Choroid plexus epithelial cell (primary cell): ENCODE data around the gene STRIP1.
A peak's percentile ranks its signal among the peaks of the same experiment; 100 is the strongest.
"Not testable (repeated sequence)": the region's sequence is repeated elsewhere in the genome, so short reads cannot be mapped to it uniquely, and the experiment has no call there.

Source experiments
- DNase-seq: peaks from one replicate; pipeline ENCODE4 v3.0.0-alpha.2; 2010; ENCODE audit warnings: low read depth
- H3K4me3 ChIP-seq: 2 replicates; pipeline ENCODE4 v1.5.1; 2011; ENCODE audit warnings: low read depth, mild to moderate bottlenecking, control low read depth, low read length, moderate library complexity
- CTCF ChIP-seq: conservative IDR thresholded peaks from 2 replicates; pipeline ENCODE4 v1.5.1; 2011; ENCODE audit warnings: low read depth, mild to moderate bottlenecking, control low read depth, inconsistent platforms, low read length, moderate library complexity

Gene STRIP1

DNA sequence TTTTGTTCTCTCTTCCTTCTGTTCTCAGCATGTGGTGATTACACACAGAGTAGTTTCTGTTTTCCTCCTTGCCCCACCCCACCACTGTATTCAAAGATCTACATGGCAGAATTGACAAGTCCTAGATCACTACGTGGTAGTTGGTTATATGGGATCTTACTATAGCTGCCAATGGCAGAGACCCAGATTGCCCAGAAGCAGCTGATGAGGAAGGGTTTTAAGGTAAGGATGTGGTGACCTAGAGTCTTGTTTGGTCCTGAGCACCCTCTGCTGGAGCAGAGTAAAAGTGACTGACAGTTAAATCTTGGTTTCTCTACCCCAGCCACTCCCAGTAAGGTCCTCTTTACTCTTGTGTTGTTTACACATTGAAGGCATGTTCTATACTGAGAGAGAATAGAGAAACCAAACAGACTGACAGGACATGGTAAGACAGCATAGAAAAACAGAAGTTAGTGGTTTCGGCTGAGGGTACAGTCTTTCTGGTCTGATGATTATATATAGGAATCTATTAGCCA lies 22.8 kb upstream of the STRIP1 start:
- peak; percentile 77 for TF ChIP-seq CTCF
- no peak overlapping the region for H3K4me3 ChIP-seq
- DNase-seq: peak; percentile 86

DNA sequence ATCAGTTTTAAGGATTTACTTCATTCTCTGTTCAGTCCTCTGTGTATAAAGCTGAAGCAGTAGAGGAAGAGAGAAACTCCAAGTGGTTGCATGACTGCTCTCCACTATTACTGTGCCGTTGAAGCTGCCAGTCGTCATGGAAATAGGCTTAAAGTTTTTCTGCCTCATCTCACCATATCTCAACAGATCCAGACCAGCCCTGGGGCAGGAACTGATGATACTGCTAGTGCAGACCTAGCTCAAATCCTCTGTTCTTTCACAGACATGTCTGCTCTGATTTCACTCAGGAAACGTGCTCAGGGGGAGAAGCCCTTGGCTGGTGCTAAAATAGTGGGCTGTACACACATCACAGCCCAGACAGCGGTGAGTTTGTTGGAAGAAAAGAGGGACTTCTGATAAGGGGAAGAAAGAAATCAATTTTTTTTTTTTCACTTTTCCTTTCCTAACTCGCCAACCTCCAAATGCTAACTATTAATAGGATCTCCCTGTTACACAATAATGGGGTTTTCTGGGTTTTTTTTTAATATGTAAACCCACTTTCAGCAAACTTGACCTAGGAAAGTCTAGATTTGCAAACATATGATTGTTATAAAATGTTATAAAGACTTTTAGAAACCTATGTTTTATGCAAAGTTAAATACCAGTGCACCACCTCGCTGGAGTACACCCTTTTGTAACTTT lies 22.2 kb upstream of the STRIP1 start:
- TF ChIP-seq CTCF: no peak

GRCh38 chr1:110017792-110018191 lies 16.6 kb upstream of the STRIP1 start:
- no peak for DNase-seq
- no peak for TF ChIP-seq CTCF

More for the DNA sequence above, 22.2 kb upstream of the STRIP1 start:
- H3K4me3 ChIP-seq: no peak overlapping the region
- no peak for DNase-seq

GRCh38 chr1:110018396-110018795 lies 16.0 kb upstream of the STRIP1 start:
- DNase-seq: no peak
- TF ChIP-seq CTCF: no peak
- H3K4me3 ChIP-seq: no peak overlapping the region

More at GRCh38 chr1:110017792-110018191, 16.6 kb upstream of the STRIP1 start:
- H3K4me3 ChIP-seq: no peak overlapping the region

DNA sequence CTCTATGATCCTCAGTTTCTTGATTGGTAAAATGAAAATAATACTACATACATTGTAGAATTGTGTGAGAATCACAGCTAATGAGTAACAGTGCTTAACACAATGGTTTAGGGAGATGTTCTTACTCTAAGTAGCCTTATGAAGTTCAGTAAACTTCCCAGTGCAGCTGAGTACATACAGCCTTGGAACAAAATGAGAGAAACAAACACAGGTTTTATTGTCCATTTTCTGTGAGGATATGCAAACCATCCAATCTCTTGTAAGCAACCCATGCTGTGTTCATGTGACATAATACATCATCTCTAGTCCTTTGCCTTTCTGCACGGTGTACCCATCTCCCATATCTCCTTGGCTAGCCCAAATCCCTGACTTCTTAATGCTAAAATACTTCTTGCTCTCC lies 14.7 kb upstream of the STRIP1 start:
- H3K4me3 ChIP-seq: no peak overlapping the region
- TF ChIP-seq CTCF: no peak
- DNase-seq: no peak

DNA sequence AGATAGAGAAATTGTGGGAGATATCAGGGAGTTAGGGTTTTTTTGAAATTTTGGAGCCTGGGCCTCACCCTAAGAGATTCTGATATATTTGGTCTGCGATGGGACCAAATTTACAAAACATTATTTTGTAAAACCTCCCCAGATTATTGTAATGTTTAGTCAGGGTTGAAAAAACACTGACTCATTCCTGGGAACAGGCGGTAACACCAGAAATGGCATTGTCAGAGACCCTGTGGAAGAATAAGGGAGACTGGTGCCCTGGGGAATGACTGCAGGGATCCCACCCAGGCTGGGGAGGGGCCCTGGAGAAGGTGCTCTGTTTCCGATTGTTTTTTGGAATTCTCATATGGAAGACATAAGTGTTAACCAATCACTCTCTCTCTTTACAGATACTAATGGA lies 13.1 kb upstream of the STRIP1 start:
- TF ChIP-seq CTCF: no peak
- no peak overlapping the region for H3K4me3 ChIP-seq
- no peak for DNase-seq

GRCh38 chr1:110024613-110025012 lies 9.8 kb upstream of the STRIP1 start:
- DNase-seq: no peak
- TF ChIP-seq CTCF: no peak
- no peak overlapping the region for H3K4me3 ChIP-seq

- DNase-seq, H3K4me3 ChIP-seq: not testable (repeated sequence)
These were observed 3.7 kb upstream of the STRIP1 start for GRCh38 chr1:110030687-110031086.
